SH-SY5Y (cell line): Measurements from ENCODE around the gene SLC52A1.

Experiments used
- GATA2 ChIP-seq: IDR thresholded peaks from 2 replicates; pipeline ENCODE4 v1.6.1; 2011; ENCODE audit warnings: mild to moderate bottlenecking, low read depth, low read length
- GATA3 ChIP-seq: IDR thresholded peaks from 2 replicates; pipeline ENCODE4 v1.6.1; 2011; ENCODE audit warnings: low read depth, mild to moderate bottlenecking, low read length, moderate library complexity

- no peak for TF ChIP-seq GATA3
- TF ChIP-seq GATA2: no peak
These were observed 575 bp downstream of the SLC52A1 start for GRCh38 chr17:5034651-5035050.
